NK-92 (cell line): Measurements from ENCODE around the gene SMCO2.

Experiments used
- DNase-seq: peaks from one replicate; lab custom pipeline; 2025; ENCODE audit not compliant: unreplicated experiment; lab: John Stamatoyannopoulos, UW

SMCO2 gene

GRCh38 chr12:27497446-27497845, 50.9 kb downstream of the SMCO2 start:
- no peak for DNase-seq

- no peak for DNase-seq
Measured at GRCh38 chr12:27498149-27498548, 51.6 kb downstream of the SMCO2 start.

DNA sequence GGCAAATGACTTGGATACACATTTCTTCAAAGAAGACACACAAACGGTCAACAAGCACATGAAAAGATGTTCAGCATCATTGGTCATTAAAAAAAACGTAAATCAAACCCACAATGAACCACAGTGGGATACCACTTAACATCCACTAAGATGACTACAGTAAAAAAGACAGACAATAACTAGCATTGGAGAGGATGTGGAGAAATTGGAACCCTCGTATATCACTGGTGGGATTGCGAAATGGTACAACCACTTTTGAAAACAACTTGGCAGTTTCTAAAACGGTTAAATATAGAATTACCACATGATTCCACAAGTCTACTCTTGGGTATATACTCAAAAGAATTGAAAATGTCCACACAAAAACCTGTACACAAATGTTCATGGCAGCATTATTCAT, 52.2 kb downstream of the SMCO2 start:
- no peak for DNase-seq

GRCh38 chr12:27499377-27499776, 52.8 kb downstream of the SMCO2 start:
- DNase-seq: no peak

DNA sequence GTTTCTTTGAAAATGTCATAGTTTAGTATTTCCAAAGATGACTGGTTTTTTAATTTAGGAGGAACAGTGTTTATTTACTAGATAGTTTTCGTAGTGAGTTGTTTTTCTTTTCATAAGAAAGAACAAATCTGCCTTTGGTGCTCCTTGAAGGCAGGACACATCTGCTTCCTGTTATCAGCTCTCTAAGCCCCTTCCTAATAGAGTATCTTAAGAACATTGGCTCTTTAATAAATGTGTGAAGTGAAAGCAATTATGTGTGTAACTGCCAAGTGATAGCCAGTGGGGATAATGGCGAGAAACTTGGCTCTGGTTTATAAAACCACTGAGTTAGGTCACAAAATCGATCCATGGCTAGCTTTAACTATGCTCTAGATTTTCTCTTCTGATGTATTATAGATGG, 54.0 kb downstream of the SMCO2 start:
- DNase-seq: no peak

DNA sequence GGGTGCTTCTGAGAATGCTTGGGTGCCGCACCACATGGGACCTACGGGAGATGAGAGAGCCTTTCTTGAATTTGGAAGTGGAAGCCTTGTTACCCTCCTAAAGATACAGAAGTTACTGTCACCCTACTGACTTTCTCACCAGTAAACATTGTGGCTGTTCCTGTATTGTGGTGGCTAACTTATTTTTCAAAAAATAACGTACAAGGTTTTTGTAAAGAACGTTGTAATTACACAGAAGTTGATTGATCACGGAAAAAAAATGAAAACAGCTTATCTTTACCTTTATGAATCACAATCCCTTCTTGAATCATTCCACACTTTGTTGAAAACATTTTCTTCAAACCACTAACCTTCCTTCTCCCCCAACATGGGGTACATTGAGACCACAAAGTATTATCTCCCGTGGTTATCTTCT, 55.5 kb downstream of the SMCO2 start:
- DNase-seq: no peak

GRCh38 chr12:27504507-27504906, 58.0 kb downstream of the SMCO2 start:
- DNase-seq: no peak

GRCh38 chr12:27505109-27505508, 58.6 kb downstream of the SMCO2 start:
- DNase-seq: no peak

- DNase-seq: no peak
Measured at GRCh38 chr12:27505761-27506160, 59.2 kb downstream of the SMCO2 start.

DNA sequence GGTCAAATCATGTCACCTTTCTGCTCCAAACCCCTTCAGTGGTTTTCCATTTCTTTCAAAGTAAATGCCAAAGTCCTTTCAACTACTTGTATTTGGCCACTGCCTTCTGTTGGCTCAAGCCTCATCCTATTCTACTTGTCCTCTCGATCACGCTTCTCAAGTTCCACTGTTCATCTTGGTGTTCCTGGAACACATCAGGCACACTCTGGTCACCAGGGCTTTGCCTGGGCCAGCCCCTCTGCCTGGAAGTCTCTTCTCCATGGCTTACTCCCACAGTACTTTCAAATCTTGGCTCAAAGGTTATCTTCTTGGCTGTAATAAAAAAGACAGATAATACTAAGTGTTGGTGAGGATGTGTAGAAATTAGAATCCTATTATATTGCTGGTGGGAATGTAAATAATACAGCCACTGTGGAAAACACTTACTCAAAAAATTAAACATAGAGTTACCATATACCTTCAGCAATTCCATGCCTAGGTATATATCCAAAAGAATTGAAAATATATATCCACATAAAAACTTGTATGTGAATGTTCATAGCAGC, 60.2 kb downstream of the SMCO2 start:
- DNase-seq: no peak

DNA sequence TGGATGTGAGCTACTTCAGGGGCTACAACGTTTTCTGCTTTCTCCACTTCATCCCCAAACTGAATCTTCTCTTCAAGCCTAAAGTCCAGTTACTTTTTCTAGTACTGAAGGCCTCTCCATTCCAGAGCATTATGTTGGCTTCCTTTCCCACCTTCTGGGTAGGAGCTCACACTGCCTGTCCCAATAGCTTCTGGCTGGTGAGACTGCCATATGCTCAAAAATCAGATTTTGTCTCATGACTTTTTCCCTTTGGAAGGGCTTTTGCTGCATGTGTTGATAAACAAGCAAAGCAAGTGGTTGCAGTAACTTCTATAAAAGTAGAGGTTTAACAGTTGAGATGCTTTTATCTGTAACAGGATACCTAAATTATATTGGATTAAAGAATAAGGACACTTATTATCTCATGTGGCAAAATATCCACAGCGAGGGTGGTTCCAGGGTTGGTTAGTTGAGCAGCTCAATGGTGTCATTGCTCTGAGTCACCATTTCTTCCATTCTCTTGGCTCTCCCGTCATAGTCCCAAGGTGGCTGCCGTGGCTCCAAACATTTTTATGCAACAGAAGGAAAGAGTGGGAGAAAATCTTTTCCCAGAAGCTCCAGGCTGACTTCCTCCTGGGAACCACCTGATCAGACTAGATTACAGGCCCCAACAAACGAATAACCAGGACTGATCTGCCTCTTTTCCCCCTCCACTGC, 62.3 kb downstream of the SMCO2 start:
- DNase-seq: no peak

DNA sequence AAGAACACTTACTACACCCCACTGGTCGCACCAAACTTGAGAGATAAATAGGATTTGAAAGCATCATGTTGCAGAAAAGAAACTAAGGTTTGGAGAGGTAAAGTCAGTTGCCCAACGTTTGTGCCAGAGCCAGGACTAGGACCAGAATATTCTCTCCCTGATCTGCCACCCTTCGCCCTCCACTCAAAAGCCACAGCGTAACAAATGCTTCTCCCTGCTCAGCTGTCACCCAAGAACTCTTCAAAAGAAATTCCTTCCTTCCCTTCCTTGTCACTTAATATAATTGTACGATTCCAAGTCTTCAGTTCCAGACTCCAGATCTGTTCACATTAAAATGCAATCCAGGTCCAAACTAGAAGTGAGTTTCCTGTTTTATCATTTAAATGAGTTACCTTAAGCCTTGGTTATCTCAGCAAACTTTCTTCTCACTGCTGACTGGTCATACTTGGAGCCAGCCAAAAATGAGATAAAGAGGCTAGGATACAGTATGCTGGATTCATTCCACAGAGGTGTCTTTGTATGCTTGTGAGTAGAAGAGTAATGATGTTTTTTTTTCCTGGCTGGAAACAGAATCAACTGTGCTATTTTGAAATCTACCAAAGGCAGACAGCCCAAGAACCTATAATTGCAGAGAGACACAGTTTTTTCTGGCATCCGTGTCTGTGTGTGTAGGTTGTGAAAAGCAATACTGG, 64.6 kb downstream of the SMCO2 start:
- DNase-seq: no peak

GRCh38 chr12:27511723-27512045, 65.1 kb downstream of the SMCO2 start:
- DNase-seq: no peak

DNA sequence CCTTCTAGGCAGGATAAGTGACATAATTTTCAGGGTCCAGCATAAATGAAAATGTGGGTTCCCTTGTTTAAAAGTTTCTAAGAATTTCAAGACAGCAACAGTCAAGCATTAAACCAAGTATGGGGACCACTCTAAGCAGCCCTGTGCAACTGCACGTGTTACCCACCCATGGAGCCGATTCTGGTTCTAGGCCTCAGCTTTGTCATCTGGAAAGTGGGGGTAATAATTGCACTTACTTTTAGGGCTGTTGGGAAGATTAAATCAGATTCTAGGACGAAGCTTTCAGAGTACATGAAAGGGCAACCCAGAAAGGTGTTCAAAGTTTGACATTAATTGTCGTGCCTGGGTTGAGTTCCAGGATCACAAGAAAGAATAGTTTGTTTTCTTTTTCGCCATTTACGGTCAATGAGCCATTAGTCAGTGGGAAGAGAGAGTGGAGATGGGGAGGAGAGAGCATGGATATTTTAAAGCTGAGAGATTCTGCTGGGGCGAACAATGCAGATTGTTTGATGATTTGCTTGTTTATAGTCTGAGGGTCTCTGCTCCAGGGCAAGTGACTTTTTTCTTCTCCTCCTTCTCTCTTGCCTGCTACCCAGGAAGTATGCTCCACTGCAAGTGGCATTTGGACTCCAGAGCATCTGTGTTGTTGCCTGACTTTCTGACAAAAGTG, 66.8 kb downstream of the SMCO2 start:
- DNase-seq: no peak

- DNase-seq: no peak
Measured at GRCh38 chr12:27515671-27516070, 69.1 kb downstream of the SMCO2 start.

- DNase-seq: no peak
Measured at GRCh38 chr12:27516625-27517024, 70.1 kb downstream of the SMCO2 start.

DNA sequence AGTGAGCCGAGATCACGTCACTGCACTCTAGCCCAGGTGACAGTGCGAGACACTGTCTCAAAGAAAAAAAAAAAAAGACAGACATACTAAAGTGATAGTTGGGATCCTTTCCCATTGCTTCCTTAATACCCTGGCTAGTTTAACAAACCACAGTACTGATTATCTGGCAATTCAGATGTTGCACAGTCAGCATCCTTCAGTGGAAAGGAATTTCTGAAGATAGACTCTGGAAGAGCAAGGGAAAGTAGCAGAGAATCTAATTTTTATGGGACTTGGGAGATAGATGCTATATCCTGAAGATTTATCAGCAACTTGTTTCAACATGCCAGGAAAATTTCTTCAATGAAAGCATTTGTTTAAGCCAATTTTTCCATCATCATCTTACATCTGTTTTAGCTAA, 71.0 kb downstream of the SMCO2 start:
- DNase-seq: no peak

GRCh38 chr12:27517961-27518665, 71.6 kb downstream of the SMCO2 start:
- DNase-seq: no peak

DNA sequence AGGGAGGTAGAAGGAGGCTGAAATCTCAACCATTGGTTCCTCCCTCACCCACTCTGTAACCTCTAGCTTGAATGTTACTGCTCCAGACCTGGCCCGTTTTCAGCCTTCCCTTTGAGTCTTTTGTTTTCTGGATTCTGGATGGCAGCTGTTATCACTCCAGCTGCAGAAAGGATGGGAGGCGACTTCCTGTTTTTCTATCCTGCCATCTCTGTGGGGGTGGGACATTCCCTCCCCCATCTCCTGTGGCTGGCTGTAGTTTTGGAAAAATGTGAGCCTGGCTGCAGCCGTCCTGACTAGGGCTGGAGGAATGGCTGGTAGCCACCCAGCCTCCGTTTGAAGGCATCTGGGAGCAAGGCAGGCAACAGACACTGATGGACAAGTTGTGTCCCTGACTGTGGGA, 74.5 kb downstream of the SMCO2 start:
- no peak for DNase-seq

GRCh38 chr12:27521981-27522380, 75.4 kb downstream of the SMCO2 start:
- DNase-seq: no peak

DNA sequence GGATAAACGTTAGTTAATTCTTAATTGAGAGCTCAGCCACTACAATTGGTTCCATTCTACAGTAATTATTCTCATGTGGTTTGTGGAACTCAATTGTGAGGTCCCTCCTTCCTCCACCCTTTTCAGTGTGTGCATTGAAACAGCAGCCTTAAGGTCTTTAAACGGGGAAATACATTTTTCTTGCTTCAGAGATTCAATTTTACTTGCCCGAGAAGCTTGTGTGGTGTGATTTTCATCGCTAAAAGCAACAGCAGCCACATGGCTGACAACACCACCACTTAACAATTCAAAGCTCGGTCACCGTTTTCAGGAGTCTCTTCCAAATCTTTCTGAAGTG, 76.7 kb downstream of the SMCO2 start:
- no peak for DNase-seq
